GM19324 (cell line): ENCODE data around the gene SLC4A1.
A peak's percentile ranks its signal among the peaks of the same experiment; 100 is the strongest.

Source experiments
- ATAC-seq: cut with Tn5 transposase; IDR thresholded peaks from one replicate; pipeline ENCODE4 v1.9.1; 2021; ENCODE audit warnings: mild to moderate bottlenecking, moderate library complexity; ENCODE audit not compliant: unreplicated experiment, low FRiP score

Gene SLC4A1

DNA sequence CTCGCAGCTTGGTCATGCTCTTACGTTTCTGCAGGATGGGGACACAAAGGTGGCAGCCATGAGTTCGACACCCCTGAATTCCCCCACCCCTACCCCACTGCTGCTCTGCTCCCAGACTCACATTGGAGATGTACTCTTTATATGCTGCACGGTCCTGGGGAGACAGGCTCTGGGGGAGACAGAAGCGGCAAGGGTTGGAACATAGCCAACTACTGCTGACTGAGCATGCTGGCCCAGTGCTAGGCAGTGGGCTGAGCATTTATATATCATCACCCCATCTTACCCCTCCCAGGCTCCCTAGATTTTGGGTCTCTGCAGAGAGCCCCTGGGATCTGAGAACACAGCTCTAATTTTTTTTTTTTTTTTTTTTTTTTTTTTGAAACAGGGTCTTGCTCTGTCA, 60.2 kb downstream of the SLC4A1 start:
- no peak for ATAC-seq

DNA sequence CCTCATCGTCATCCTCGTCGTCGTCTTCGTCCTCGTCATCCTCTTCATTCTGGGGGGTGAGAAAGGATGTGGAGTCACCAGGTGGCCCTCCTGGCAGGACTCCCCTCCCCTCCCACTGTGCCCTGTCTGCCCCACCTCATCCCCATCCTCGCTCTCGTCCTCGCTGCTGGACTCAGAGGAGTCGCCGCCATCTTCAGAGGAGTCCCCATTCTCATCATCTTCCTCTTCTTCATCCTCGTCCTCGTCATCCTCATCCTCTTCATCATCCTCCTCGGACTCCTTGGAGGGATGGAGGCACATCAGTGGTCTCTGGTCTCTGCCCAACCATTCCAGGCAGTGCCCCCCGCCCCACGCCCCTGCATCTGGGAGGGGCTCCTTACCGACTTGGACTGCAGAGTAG, 60.6 kb downstream of the SLC4A1 start:
- no peak for ATAC-seq

DNA sequence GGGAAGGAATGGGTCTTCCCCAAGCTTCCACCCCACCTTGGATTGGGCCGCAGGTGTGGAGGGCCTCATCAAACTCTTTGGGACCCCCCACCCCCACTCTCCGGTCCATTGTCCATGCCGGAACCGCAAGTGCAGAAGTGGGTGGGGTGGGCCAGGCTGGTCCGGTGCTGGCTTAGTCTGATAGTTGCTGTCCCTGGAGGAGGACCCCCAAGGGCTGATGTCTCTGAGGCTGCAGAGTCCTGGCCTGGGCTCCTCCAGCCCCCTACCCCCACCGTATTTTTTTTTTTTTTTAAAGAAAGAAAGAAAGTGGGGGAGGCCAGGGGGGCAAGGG, 61.1 kb downstream of the SLC4A1 start:
- no peak for ATAC-seq

DNA sequence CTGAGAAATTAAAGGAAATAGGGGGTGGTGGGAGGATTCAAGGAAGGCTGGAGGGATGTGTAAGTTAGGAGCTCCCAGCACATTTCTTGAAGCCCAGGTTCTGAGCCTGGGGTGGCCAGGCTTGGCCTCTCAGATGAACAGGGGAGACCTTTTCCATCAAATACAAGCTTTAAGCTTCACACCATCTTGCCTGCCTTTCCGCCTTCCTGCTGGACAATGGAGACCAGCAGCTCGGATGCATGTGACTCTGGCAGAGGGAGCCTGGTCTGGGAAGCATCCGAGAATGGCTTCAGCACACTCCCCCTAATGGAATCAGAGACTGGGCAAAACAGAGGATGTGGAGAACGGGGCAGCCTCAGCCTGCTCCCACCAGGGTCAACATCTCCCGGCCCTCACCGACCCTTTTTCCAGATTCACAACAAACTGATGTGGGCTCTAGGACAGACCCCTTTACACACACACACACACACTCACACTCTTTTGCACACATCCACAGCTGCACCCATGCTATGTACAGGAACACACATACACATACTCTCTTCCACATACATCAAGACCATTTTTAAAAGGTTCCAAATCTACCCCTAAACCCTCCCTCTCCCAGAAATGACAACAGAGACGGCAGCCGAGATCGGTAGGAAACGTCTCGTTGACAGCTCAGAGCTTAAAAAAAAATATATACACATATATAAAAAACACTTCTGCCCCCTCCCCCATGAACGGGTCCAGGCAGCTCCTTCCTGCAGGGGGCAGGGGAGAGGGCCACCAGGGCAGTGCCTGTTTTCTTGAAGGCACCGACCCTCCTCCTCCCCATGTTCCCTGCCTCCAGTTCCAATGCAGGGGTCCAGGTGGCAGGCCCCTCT, 61.7 kb downstream of the SLC4A1 start:
- ATAC-seq, result no peak

DNA sequence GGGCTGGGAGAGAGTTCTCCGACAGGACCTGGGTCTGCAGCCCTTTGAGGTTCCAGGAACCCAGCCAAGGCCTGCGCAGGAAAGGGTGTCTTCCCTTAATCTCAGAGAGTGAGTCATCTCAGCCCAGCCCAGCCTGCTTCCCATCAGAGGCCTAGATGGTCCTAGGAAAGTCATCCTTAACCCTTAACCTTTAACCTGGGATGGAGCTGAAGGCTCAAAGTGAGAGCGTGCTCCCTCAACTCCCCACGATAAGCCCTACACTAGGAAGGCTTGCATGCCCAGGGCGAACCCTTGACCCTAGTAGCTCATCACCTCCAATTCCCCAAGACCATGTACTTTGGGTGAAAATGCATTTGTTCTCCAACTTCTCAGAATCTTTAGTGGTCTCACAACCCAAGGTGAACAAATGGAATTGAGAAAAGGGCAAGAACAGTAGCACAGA, 63.5 kb downstream of the SLC4A1 start:
- ATAC-seq, result no peak

DNA sequence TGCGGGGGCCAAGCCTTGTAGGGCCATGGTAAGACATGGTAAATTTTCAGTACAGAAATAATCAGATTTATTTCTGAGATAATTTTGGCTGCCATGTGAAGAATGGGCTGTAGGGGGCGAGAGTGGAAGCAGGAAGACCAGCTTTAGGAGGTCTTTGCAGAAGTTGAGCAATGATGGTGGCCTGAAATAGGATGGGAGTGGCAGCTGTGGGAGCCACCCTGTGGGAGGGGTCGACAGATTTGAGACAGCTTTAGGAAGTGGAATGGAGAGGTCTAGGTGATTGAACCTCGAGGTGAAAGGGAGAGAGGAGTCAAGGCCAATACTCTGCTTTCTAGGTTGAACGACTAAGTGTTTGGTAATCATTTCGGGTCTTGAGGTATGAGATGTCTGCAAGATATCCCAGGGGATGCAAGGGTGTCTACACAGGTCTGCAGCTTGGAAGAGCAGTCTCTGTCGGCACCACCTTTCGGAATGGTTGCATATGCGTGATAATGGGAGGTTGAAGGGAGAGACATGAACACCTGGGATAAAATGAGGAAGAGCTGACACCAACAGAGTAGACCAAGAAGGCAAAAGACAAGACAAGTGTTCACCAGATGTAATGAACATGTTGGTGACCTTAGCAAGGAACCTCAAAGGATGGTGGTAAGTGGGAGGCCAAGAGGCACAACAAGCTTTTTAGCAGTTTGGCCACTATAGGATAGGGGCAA, 64.0 kb downstream of the SLC4A1 start:
- ATAC-seq, result no peak

DNA sequence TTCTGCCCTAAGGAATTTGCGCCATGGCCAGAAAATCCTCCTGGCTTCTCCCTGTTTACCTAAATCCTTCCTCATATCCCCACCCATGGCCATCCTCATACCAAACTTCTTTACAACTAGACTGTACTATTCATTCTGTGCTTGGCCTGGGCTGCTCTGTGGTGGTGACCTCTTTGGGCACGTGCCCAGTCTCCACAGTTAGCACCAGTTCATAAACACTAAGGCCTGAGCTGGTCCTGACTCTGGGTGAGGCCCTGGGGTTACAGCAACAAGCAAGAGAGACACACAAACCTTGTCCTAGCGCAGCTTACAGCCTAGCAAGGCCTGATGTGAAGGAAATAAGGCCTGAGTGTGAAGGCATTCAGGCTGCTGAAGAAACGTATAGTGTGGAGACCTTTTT, 65.2 kb downstream of the SLC4A1 start:
- no peak for ATAC-seq

DNA sequence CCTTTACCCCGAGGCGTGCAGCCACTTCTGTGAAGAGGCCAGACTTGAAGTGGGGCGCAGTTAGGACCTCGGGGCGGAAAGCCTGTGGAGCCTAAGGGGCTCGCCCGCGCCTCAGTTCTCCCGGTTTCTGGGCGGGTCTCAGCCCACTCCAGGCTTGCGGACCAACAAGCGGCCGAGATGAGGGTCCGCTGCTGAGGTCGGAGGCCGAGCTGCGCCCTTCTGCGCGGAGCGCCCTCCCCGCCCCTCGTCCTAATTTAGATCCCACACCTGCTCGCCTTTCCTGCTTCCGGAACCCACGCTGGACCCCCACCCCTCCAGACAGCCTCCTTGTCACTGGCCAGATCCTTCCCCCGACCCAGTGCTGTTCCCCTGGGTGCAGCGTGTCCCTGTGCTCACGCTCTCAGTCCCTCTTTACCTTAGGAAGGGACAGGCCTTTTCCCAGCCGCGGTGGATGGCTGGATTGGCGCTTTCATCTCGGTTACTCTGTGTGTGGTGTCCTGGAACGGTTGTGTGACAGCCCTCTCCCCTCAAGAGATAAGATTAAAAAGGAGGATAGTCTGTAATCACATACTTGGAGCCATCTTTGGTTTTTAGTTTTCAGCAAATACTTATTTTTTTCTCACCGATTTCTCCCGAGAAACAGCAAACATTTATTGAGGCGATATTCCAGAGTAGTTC, 67.3 kb downstream of the SLC4A1 start:
- no peak for ATAC-seq

DNA sequence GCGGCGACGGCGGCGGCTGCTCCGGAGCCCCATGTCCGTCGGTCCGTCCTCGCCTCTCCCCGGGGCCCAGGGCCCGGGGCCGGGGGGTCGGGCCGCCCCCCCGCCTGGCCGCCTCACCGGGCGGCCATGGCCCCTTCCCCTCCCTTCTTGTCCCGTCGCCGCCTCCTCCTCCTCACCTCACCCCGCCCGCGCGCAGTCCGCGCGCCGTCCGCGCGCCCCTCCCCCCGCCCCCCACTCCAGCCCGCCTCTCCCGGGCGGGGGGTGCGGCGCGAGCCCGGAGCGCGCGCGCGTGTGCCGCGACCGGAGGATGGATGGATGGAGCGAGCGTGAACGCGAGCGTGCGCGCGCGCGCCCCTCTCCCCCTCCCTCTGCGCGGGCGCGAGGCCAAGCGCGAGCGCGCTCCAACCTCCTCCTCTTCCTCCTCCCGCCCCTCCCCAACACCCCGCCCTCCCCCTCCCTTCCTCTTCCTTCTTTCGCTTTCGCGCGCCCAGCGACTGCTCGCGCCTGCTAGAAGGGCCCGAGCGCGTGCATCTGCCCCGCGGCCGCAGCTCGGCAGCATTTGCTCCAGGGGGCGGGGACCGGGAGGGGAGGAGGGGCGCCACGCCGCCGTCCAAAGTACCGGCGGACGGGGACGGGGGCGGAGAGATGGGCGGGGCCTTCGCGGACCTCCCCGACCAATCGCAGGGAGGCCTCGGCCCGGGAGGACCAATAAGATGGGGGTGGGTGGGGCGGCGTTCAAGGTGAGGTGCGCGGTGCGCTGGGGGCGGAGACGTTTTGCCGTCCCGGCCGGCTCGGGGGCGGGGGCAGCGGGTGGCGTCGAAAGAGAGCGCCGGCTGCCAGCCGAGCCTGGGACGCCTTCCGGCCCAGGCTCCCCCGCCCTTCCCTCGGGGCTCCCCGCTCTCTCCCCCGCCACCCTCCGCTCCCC, 68.1 kb downstream of the SLC4A1 start, which contains the start of gene ATXN7L3:
TSS of gene ATXN7L3 (minus strand) at position 332 of the 925 bp plus-strand sequence. CDS start 1,814 bp downstream, outside the sequence.
- peak; percentile 76 for ATAC-seq

DNA sequence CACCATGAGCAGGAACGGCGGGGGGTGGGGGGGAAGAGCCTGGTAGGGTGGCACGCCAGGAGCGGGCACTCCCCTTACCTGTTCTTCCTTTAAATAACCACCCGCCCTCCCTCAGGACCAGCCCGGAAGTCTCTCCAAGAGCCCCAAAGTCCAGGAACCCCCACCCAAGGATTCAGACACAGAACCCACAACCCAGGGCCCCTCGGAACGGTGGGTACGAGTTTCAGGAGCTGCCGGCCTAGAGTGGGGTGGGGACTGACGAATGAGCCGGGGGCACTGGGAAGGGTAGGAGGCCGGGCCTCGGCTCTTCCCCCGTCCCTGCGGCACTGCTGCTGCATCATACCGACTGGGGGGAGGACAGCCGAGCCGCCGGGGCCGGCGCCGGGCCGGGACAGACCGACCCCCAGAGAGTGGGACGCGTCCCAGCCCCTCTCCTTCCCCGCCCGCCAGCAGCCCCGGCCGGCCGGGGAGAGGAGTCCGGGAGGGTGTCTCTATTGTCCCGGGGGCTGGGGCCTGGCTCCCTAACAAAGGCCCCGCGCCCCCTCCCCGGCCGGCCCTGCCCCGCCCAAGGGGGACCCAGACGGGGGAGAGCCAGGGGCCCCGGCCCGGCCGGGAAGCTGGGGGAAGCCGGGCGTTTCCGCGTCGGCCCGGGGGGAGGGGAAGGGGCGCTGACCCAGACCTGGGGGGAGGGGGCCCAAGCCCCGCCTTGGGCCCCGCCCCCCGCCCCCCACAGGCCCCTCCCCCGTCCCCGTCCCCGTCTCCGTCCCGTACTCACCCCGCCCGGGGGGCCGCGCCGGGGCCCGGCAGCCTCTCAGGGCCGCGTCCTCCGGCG, 69.0 kb downstream of the SLC4A1 start:
- peak; percentile 30 for ATAC-seq
